Fibroblast of upper back skin (primary cell): Measurements from ENCODE around the gene TST.

Source experiments
- DNase-seq: peaks from one replicate; pipeline ENCODE4 v3.0.0-alpha.2; 2013

Gene TST

GRCh38 chr22:37019309-37020191 lies at the start of gene TST, which contains the start of gene MPST:
TST (minus strand) TSS chr22:37019447; CDS start chr22:37018732, 715 bp downstream.
MPST (plus strand) TSS chr22:37019742; CDS start chr22:37019837, 95 bp downstream.
- peak; percentile 64 for DNase-seq

- no peak for DNase-seq
These were observed 49.6 kb upstream of the TST start for GRCh38 chr22:37068859-37069258.

DNA sequence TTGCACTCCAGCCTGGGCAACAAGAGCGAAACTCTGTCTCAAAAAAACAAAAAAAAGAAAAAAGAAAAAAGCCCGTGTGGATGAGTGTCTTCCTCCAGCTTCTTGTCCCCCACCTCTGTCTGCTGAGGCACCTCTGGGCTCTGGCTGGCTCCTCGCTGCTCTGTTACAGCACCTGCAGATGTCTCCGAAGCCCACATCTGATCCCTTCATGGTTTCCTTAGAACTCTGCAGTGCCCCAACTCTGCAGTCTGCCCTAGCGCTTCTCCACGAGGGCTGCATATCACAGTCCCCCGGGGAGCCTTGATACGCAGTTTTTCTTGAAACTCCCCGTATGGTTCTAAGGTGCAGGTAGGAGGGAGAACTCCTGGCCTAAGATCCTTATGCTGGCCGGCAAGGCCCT lies 48.2 kb upstream of the TST start:
- DNase-seq: no peak

DNA sequence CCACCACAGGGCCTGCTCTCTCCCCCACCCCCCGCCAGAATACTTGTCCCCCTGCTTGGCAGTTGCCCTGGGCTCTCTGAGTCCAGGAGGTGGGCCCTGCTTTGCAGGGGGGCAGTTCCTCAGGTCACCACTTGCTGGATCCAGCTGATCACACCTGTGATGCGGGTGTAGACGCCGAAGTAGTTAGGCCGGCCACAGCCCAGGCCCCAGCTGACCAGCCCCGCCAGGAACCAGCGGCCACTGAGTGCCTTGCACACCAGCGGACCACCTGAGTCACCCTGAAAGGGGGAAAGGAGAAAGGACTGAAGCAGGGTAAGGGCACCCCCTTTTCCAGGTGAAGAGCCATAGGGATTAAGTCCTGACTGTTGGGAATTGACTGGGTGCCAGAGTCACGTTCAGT lies 46.7 kb upstream of the TST start:
- DNase-seq: no peak

GRCh38 chr22:37065180-37065579 lies 45.9 kb upstream of the TST start:
- no peak for DNase-seq

DNA sequence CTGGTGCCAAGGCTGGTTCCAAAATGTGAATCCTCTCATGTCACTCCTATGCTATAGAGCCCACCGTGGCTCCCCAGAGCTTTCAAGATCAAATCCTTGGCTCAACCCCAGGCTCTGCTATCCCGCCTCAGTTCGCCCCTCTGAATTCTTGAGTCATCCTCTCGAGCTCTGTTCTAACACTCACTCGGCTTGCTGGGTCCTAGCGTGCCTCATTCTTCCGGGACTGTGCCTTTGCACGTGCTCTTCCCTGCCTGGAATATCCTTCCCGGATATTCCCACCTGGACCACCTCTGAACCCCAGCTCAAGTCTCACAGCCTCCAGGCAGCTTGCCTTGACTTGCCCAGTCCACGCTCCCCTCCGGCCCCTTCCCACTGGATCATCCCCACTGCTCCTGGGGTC lies 45.3 kb upstream of the TST start:
- DNase-seq: no peak

DNA sequence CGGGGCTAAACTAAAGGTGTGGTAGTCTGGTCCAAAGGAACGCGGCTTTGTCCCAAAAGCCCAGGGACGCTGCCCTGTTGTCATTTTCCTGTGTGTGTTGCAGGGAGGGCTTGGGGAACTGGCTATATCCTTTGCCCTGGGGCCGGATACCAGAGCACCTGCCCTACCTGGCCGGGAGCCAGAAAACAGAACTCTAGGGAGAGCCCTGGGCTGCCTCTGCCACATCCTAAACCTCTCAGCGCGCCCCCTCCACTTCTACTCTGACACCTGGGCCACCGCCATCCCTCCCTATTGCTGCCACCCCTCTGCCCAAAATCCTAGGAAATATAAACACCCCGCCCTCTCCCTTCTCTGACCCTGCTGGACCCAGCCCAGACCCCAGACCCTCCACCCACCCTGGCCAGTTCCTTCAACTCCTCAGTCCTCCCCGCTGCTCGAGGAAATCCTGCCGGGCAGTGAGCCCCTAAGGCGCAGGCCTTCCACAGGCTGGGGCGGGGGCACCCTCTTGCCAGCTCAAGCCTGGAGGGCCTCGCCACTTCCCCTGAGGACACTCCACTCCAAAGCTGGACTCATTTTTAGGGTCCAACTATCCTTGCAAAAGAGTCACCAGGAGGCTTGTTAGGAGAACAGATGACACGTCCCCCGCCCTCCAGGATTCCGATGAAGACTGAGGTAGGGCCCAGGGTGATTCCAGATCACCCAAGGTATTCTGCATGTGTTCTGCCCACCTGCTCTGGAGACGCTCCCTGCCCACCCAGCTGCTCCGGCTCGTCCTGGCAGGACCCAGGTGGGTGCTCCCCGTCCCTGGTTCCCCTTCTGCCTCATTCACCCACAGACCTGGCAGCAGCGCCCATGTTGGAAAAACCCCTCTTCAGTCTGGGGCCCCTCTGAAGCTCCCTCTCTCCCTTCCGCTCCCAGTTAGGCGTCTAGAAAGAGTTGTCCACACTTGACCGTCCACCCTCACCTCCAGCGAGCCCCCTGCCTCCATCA lies 44.5 kb upstream of the TST start:
- DNase-seq: no peak

GRCh38 chr22:37062702-37063381 lies 43.6 kb upstream of the TST start:
- DNase-seq: no peak

- DNase-seq: no peak
These were observed 43.1 kb upstream of the TST start for GRCh38 chr22:37062376-37062675.

- no peak for DNase-seq
These were observed 42.5 kb upstream of the TST start for GRCh38 chr22:37061611-37062375.

DNA sequence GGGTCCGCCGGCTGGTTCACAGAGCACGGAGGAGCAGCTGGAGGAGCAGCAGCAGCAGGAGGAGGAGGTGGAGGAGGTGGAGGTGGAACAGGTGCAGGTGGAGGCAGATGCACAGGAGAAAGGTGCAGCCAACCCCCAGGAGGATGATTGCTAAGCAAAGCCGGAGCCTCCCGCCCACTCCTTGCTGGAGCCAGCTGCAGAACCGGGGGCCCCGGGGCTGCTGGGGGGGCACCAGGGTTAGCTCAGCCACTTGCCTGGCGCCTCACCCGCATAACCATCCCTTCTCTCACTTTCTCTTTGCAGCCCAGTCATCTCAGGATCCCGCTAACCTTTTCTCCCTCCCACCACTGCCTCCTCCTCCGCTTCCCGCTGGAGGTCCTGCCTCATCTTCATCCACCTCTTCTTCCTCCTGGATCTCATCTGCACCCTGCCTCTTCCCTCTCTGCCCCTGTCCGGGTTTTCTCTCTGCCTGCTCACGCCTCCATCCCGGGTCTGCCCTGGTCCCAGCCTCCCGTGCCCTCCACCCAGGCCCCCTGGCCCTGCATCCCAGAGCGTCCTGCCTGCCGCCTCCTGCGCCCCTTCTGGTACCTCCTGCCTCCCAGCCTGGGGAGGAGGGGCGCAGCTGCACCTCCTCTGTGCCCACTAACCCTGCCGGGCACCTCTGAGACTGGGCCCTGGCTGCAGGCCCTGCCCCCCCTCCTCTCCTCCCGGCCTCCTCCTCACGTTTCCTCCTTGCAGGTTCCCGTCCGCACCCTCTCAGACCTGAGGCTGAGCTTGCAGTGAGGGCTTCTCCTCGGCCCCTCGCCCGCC lies 41.8 kb upstream of the TST start:
- DNase-seq: no peak

DNA sequence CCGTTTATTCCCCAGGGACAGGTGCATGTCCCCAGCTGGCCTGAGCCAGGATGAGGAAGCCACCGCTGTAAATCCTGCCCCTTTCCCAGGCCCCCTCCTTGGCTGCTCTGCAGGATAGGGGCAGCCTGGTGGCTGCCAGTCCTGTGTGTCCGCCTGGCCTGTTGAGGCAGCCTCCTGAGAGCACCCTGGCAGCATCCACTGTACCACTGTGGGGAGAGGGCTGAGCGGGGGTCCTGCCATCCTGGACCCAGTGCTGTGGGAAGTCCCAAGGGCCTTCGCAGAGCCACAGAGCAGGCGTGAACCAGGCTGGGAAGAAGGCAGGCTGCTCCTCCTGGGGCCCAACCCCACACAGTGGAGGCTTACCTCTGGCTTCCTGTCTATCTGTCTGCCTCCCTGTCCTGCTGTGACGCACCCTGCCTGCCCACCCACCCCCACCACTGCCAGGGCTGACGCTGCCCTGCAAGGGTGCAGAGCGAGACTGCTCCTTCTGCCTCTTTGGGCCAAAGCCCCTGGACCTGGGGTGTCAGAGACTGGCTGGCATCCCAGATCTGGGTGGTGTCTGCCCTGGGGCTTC lies 40.7 kb upstream of the TST start:
- no peak for DNase-seq

DNA sequence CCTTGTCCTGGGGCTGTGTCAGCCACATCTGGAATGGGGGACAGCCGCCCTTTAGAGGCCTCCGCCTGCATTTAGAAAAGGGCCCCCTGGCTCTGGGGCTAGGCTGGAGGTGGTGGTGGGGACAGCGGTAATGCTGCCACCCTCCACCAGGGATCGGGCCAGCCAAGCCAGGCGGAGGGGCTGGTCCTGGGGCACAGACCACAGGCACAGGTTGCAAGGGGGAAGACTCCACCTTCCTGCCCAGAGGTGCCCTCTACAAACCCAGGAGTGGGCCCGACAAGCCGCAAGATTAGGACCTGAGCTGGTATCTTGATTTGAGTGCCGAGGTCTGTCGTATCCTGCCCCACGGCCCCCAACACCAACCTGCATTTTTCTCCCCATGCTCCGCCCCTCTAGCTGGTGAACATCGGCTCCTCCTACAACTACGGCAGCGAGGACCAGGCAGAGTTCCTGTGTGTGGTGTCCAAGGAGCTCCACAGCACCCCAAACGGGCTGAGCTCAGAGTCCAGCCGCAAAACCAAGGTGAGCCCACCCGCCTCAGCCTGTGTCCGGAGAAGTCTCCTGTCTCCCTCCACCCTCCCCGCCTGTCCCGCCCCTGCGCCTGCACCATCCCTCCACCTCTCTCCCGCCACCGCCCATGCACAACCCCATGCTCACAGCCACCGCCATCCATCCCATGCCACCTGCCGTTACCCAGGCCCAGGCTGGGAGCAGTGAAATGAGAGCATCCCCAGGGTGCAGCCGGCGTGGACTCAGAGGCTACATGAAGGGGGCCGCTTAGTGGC lies 39.9 kb upstream of the TST start:
- DNase-seq: no peak

DNA sequence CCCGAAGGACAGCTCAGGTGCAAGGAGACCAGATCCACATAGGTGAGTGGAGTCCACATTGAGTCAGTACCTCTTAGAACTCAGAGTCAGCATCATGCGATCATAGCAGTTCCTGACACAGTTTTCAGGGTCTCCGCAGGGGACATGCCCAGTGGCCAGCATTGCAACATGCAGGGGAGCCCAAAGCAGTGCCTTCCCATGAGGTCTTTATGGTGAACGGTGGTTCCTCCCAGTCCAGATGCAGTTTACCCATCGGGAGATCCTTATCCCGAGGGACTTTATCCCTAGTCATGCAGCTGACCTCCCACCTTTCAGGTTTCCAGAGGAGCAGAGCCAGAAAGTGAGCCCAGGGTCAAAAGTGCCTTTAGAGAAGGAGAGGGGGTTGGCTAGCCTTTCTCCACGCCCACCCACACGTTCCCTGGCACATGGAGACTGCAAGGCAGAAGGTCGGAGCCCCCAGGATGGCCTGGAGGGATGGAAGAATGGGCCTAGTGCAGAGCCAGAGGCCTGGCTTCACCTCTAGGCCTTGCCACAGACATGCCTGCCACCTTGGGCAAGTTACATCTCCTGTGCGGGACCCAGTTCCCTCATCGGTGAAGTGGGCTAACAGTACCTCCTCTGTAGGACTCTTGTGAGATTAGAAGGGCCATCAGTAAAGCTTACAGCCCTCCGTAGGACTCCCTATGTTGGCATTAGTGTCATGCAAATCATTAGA lies 38.7 kb upstream of the TST start:
- no peak for DNase-seq

- DNase-seq: no peak
These were observed 38.0 kb upstream of the TST start for GRCh38 chr22:37057226-37057625.

GRCh38 chr22:37056246-37056645 lies 37.0 kb upstream of the TST start:
- DNase-seq: no peak

DNA sequence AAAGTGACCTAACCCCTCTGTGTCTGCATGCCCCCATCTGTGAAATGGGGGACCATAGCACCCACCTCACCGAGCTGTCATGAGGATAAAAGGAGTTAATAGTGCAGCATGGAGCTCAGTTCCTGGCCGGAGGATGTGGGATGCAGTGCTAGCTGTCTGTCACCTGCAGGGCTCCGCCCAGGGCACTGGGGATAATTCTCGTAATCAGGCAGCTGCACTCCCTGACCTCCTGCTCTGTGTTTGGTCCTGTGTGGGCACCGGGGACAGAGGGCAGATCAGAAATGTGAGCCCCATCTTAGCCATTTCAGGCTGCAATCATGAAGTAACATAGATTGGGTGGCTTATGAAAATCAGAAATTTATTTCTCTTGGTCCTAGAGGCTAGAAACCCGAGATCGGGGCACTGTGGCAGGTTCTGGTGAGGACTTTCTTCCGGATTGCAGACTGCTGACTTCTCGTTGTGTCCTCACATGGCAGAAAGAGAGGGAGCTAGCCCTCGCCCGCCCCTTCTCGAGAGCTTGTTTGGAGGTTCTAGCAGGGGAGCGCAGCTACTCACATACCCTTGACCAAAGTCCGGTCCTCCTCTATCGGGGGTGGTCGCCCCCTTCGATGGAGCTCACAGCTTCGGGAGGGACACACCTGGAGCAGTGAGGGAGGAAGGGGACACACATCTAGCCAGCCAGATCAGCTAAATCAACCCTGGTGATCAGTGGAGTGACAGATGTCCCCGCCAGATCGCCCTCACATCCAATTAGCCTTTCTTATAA lies 35.5 kb upstream of the TST start:
- DNase-seq: no peak

DNA sequence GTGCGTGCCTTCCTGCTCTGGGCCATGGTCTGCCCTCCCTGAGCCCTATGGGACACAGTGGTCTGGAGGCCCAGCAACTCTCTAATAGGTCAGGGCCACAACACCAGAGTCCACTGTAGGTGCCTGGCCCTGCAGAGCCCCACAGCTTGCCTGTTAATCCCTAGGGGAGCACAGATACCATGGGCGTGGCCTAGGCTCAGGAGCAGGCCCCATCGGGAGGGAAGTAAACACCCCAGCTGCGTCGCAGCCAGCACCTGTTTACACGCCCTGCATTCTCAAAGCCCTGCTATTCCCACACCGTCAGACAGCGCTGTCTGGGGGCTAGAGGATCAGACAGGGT lies 34.8 kb upstream of the TST start:
- no peak for DNase-seq
